ENCODE measurements around the gene TMEM39A.

TMEM39A gene

DNA sequence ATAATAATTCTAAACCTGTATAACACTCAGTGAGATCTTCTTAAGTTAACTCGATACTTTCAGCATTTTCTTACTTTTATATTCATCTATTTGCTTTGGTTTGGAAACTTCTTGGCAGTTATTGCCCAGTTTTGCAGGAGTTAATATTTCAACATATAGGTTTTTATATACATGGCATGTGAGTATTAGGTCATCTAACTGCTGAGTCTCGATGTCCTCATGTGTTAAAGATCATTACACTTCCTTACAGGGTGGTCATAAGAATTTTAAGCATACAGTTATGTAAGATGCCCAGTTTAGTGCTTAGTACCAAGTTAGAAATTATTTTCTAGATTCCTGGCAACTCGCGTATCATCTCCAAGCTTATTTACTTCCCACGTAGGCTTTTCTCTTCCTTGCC lies 62.9 kb downstream of the TMEM39A start (continued):
- TF ChIP-seq, protein P1, sequence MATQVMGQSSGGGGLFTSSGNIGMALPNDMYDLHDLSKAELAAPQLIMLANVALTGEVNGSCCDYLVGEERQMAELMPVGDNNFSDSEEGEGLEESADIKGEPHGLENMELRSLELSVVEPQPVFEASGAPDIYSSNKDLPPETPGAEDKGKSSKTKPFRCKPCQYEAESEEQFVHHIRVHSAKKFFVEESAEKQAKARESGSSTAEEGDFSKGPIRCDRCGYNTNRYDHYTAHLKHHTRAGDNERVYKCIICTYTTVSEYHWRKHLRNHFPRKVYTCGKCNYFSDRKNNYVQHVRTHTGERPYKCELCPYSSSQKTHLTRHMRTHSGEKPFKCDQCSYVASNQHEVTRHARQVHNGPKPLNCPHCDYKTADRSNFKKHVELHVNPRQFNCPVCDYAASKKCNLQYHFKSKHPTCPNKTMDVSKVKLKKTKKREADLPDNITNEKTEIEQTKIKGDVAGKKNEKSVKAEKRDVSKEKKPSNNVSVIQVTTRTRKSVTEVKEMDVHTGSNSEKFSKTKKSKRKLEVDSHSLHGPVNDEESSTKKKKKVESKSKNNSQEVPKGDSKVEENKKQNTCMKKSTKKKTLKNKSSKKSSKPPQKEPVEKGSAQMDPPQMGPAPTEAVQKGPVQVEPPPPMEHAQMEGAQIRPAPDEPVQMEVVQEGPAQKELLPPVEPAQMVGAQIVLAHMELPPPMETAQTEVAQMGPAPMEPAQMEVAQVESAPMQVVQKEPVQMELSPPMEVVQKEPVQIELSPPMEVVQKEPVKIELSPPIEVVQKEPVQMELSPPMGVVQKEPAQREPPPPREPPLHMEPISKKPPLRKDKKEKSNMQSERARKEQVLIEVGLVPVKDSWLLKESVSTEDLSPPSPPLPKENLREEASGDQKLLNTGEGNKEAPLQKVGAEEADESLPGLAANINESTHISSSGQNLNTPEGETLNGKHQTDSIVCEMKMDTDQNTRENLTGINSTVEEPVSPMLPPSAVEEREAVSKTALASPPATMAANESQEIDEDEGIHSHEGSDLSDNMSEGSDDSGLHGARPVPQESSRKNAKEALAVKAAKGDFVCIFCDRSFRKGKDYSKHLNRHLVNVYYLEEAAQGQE (tag by site-specific recombination; IDR thresholded peaks at IDR 0.05): no peak
- TF ChIP-seq ZNF10 (tag by site-specific recombination; IDR thresholded peaks at IDR 0.05): no peak
- no peak for TF ChIP-seq SCRT2 (tag by site-specific recombination; IDR thresholded peaks at IDR 0.05)
- TF ChIP-seq, protein P2, sequence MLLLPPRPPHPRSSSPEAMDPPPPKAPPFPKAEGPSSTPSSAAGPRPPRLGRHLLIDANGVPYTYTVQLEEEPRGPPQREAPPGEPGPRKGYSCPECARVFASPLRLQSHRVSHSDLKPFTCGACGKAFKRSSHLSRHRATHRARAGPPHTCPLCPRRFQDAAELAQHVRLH (tag by site-specific recombination; IDR thresholded peaks at IDR 0.05): no peak

DNA sequence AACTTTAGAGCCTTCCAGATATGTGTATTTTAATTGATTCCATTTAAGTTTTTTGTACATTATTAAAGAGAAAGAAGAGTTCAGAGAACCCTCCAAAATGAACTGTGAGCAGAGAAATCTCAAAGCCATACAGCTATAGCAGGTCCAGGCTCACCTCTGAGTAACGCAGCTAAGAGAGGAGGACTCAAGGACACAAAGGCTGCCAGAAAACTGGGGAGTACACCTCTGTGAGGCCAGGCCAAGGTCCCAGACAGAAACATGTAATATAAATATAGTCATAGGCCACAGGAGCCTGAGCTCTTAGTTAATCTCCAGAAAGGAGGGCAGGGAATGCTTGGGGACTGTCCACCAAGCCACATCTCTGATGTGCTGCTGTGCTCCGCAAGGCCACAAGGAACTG lies 66.5 kb downstream of the TMEM39A start:
- no peaks in the 10 kb centered on the region for H3K4me1 ChIP-seq (ENCODE audit: control insufficient read depth, insufficient read depth, low read length)
- ChIA-PET POLR2A (no interaction called here), CTCF (no interaction called here)
- no peak for TF ChIP-seq ZNF747 (tag by site-specific recombination; IDR thresholded peaks at IDR 0.05)
- TF ChIP-seq, protein P3, sequence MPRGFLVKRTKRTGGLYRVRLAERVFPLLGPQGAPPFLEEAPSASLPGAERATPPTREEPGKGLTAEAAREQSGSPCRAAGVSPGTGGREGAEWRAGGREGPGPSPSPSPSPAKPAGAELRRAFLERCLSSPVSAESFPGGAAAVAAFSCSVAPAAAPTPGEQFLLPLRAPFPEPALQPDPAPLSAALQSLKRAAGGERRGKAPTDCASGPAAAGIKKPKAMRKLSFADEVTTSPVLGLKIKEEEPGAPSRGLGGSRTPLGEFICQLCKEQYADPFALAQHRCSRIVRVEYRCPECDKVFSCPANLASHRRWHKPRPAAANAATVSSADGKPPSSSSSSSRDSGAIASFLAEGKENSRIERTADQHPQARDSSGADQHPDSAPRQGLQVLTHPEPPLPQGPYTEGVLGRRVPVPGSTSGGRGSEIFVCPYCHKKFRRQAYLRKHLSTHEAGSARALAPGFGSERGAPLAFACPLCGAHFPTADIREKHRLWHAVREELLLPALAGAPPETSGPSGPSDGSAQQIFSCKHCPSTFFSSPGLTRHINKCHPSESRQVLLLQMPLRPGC (tag by site-specific recombination; IDR thresholded peaks at IDR 0.05): no peak
- TF ChIP-seq ZNF169 (tag by site-specific recombination; IDR thresholded peaks at IDR 0.05): no peak
- TF ChIP-seq ZNF239 (tag by site-specific recombination; IDR thresholded peaks at IDR 0.05): no peak
- no peak for TF ChIP-seq ZNF629 (tag by site-specific recombination; IDR thresholded peaks at IDR 0.05)
- no peak for TF ChIP-seq ZNF214 (tag by site-specific recombination; IDR thresholded peaks at IDR 0.05; ENCODE audit: borderline replicate concordance)
- TF ChIP-seq ZBTB48 (tag by site-specific recombination; IDR thresholded peaks at IDR 0.05): no peak
- TF ChIP-seq ZNF610 (tag by site-specific recombination; IDR thresholded peaks at IDR 0.05; ENCODE audit: borderline replicate concordance): no peak
- TF ChIP-seq ZNF561 (tag by site-specific recombination; IDR thresholded peaks at IDR 0.05; ENCODE audit: borderline replicate concordance): no peak
- no peak for TF ChIP-seq ZNF16 (tag by site-specific recombination; IDR thresholded peaks at IDR 0.05; ENCODE audit: low read depth)
- TF ChIP-seq TCF7L2 (IDR thresholded peaks at IDR 0.05; ENCODE audit: borderline replicate concordance, low read depth, low read length): no peak
- TF ChIP-seq ZFP3 (tag by site-specific recombination; IDR thresholded peaks at IDR 0.05; ENCODE audit: low read depth): no peak
- no peak for TF ChIP-seq KLF9 (tag by site-specific recombination; IDR thresholded peaks at IDR 0.05; ENCODE audit: low read depth)
- H3K36me3 ChIP-seq (ENCODE audit: control insufficient read depth in 2 of 2, insufficient read depth in 1 of 2, low read length in 2 of 2): peaks cover 0 to 12% of the 10 kb centered on the region in 2 experiments; a peak in 1 of 3 replicates
- H3K27ac ChIP-seq (ENCODE audit: extremely low read depth, low read depth, low read length): no peak overlapping the region
- H3K4me3 ChIP-seq (ENCODE audit: low read depth, low read length): no peak overlapping the region
- no peaks in the 10 kb centered on the region for H3K9me3 ChIP-seq (ENCODE audit: control insufficient read depth, insufficient read depth, low read depth, low read length)

GRCh38 chr3:119395923-119396358 lies 67.5 kb downstream of the TMEM39A start:
- no peak overlapping the region for H3K4me3 ChIP-seq (ENCODE audit: low read depth, low read length)
- no peak for TF ChIP-seq ZNF707 (tag by site-specific recombination; IDR thresholded peaks at IDR 0.05)
- TF ChIP-seq ELK4 (IDR thresholded peaks at IDR 0.05; ENCODE audit: borderline replicate concordance, low read depth, low read length): no peak
- CTCF ChIA-PET: no interaction called here
- H3K9me3 ChIP-seq (ENCODE audit: control insufficient read depth, insufficient read depth, low read depth, low read length): no peaks in the 10 kb centered on the region
- POLR2A ChIA-PET: no interaction called here
- peaks cover 0 to 17% of the 10 kb centered on the region in 2 experiments; a peak in 1 of 3 replicates for H3K36me3 ChIP-seq (ENCODE audit: control insufficient read depth in 2 of 2, insufficient read depth in 1 of 2, low read length in 2 of 2)
- H3K27ac ChIP-seq (ENCODE audit: extremely low read depth, low read depth, low read length): no peak overlapping the region
- no peaks in the 10 kb centered on the region for H3K4me1 ChIP-seq (ENCODE audit: control insufficient read depth, insufficient read depth, low read length)
